PC-9 (cell line): ENCODE results near the gene SLC7A14. TPM values are rescaled to one million over a fixed set of nuclear protein-coding genes. Genes with fewer than 3 reads are reported as not detected.

Experiments
- BruUV-seq: library from RNA; stranded (reverse); fragments of 400-500 nt; replicated peaks from 2 replicates; lab custom pipeline; 2021; lab: Mats Ljungman, UMichigan
- CTCF ChIA-PET: fragments of 300-600 bp; sonication (Branson Sonifier 250); formaldehyde crosslinking; loops from one replicate; lab custom pipeline; 2022; ENCODE audit warnings: antibody characterized with exemption; lab: Charles Lee
- POLR2A ChIA-PET: fragments of 300-600 bp; sonication (Branson Sonifier 250); formaldehyde crosslinking; loops from one replicate; lab custom pipeline; 2022; ENCODE audit warnings: antibody characterized with exemption; ENCODE audit not compliant: unreplicated experiment; lab: Charles Lee
- DNase-seq, 2 experiments: peaks; one replicate each; pipeline versions ENCODE4 v3.0.0 to v3.0.0-alpha.2; 2015 to 2022; ENCODE audit warnings: mixed read lengths in 1 of 2
- H2AFZ ChIP-seq: fragments of 200-600 bp; sonication (generic); 2 replicates; pipeline ENCODE4 v1.8.1; 2017; ENCODE audit warnings: antibody characterized with exemption
- H3F3A ChIP-seq: fragments of 200-600 bp; sonication (generic); 2 replicates; pipeline ENCODE4 v1.8.1; 2017; ENCODE audit warnings: antibody characterized with exemption, mild to moderate bottlenecking, low read depth; ENCODE audit not compliant: insufficient read depth
- H3K27ac ChIP-seq: fragments of 200-600 bp; sonication (generic); 2 replicates; pipeline ENCODE4 v1.6.1; 2016; ENCODE audit warnings: mixed run types
- H3K27me3 ChIP-seq: fragments of 200-600 bp; sonication (generic); 2 replicates; pipeline ENCODE4 v1.6.1; 2016; ENCODE audit warnings: low read depth, mixed run types; ENCODE audit not compliant: insufficient read depth
- H3K36me3 ChIP-seq: fragments of 200-600 bp; sonication (generic); 2 replicates; pipeline ENCODE4 v1.6.1; 2016; ENCODE audit warnings: low read depth, mixed run types
- H3K4me1 ChIP-seq: fragments of 200-600 bp; sonication (generic); replicated peaks from 2 replicates; pipeline ENCODE4 v1.6.1; 2016; ENCODE audit warnings: mixed run types; ENCODE audit not compliant: insufficient read depth
- H3K4me2 ChIP-seq: fragments of 200-600 bp; sonication (generic); 2 replicates; pipeline ENCODE4 v1.6.1; 2017; ENCODE audit warnings: mixed run types
- H3K4me3 ChIP-seq: fragments of 200-600 bp; sonication (generic); 2 replicates; pipeline ENCODE4 v1.6.1; 2016; ENCODE audit warnings: mixed run types
- H3K79me2 ChIP-seq: fragments of 200-600 bp; sonication (generic); 2 replicates; pipeline ENCODE4 v1.6.1; 2017; ENCODE audit warnings: low read depth, mixed run types
- H3K9me2 ChIP-seq: fragments of 200-600 bp; sonication (generic); 2 replicates; pipeline ENCODE4 v1.8.1; 2017; ENCODE audit warnings: mild to moderate bottlenecking; ENCODE audit not compliant: insufficient read depth
- H3K9me3 ChIP-seq: fragments of 200-600 bp; sonication (generic); 2 replicates; pipeline ENCODE4 v1.8.1; 2016; ENCODE audit warnings: low read depth; ENCODE audit not compliant: insufficient read depth
- H4K20me1 ChIP-seq: fragments of 200-600 bp; sonication (generic); 2 replicates; pipeline ENCODE4 v1.8.1; 2017; ENCODE audit not compliant: insufficient read depth
- EZH2 ChIP-seq: fragments of 200-600 bp; sonication (generic); IDR thresholded peaks from 2 replicates; pipeline ENCODE4 v1.8.0; 2017; ENCODE audit warnings: antibody characterized with exemption, low read depth
- intact Hi-C: fragments of 100-400 bp; cut with micrococcal nuclease; formaldehyde crosslinking; loops from one replicate; pipeline ENCODE4 v1.10.0; 2022; ENCODE audit not compliant: unreplicated experiment
- total RNA-seq: library from RNA; stranded (reverse); gene quantifications from 2 replicates; pipeline ENCODE4 v1.2.3, GENCODE V29; 2021
- TF ChIP-seq, protein P1 (sequence below): fragments of 200-600 bp; sonication (generic); conservative IDR thresholded peaks from 2 replicates; pipeline ENCODE4 v1.6.1; 2017; ENCODE audit warnings: mixed run types, antibody characterized with exemption, mild to moderate bottlenecking, moderate library complexity

The SLC7A14 gene
- total RNA-seq, 1 experiment from 2014 or later = not detected

DNA sequence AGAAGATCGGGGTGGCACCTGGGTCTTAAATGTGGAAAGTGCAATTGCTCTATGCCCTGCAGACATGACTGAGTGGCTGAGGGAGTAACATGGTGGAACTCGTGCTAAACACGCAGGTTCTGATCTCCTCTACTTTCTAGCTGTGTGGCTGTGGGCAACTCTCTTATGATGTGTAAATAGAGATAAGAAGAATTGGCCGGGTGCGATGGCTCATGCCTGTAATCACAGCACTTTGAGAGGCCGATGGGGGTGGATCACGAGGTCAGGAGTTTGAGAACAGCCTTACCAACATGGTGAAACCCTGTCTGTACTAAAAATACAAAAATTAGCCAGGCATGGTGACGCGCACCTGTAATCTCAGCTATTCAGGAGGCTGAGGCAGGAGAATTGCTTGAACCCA lies 99.5 kb downstream of the SLC7A14 start:
- Histone ChIP-seq H3K4me3 (no peak overlapping the region), H3K27me3 (no peaks in the 10 kb centered on the region), H3F3A (peaks cover 15% of the 10 kb centered on the region; the same call in 1 of the 2 replicates), H3K4me2 (no peak overlapping the region), H3K9me3 (peaks cover 7% of the 10 kb centered on the region; the same call in 1 of the 2 replicates), H3K9me2 (no peaks in the 10 kb centered on the region), H3K4me1 (peaks cover 18% of the 10 kb centered on the region), H3K27ac (no peak overlapping the region), H3K36me3 (no peaks in the 10 kb centered on the region), H2AFZ (no peak overlapping the region), H4K20me1 (no peaks in the 10 kb centered on the region), H3K79me2 (no peaks in the 10 kb centered on the region)
- TF ChIP-seq EZH2 = no peak
- TF ChIP-seq, protein P1, sequence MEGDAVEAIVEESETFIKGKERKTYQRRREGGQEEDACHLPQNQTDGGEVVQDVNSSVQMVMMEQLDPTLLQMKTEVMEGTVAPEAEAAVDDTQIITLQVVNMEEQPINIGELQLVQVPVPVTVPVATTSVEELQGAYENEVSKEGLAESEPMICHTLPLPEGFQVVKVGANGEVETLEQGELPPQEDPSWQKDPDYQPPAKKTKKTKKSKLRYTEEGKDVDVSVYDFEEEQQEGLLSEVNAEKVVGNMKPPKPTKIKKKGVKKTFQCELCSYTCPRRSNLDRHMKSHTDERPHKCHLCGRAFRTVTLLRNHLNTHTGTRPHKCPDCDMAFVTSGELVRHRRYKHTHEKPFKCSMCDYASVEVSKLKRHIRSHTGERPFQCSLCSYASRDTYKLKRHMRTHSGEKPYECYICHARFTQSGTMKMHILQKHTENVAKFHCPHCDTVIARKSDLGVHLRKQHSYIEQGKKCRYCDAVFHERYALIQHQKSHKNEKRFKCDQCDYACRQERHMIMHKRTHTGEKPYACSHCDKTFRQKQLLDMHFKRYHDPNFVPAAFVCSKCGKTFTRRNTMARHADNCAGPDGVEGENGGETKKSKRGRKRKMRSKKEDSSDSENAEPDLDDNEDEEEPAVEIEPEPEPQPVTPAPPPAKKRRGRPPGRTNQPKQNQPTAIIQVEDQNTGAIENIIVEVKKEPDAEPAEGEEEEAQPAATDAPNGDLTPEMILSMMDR = no peak
- DNase-seq = no peak
- no TSS peak for BruUV-seq
- CTCF ChIA-PET = no interaction called here
- intact Hi-C loops = no loop called here
- POLR2A ChIA-PET = interaction anchor here (0.7 kb wide), 1 partner anchor 227 kb away, joined by 3 read pairs; no protein-coding TSS in a partner anchor

DNA sequence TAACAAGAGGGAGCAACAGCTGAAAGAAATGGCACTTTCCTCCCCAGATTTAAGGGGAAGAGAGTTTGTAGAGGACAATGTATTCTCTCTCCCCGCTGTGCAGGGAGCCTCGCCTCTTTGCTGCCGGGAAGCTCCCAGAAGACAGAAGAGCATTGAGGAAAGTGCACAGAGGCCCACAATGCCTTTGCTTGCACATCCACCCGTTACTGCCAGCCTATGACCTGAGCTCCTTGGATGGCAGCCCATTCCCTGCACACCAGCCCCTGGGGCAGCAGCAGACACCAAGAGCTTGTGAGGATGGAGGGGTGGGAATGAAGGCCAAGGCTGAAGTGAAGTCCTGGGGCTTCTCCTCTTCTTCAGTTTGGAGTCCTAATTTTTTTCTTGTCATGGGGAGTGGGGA lies 100.2 kb downstream of the SLC7A14 start:
- DNase-seq = no peak
- TF ChIP-seq, protein P1 = no peak
- TF ChIP-seq EZH2 = no peak
- Histone ChIP-seq H2AFZ (no peak overlapping the region), H4K20me1 (no peaks in the 10 kb centered on the region), H3K9me2 (no peaks in the 10 kb centered on the region), H3K4me1 (peaks cover 18% of the 10 kb centered on the region), H3K4me3 (no peak overlapping the region), H3K36me3 (no peaks in the 10 kb centered on the region), H3K27ac (no peak overlapping the region), H3F3A (peaks cover 15% of the 10 kb centered on the region; the same call in 1 of the 2 replicates), H3K4me2 (no peak overlapping the region), H3K27me3 (no peaks in the 10 kb centered on the region), H3K9me3 (peaks cover 7% of the 10 kb centered on the region; the same call in 1 of the 2 replicates), H3K79me2 (no peaks in the 10 kb centered on the region)
- ChIA-PET POLR2A (no interaction called here), CTCF (interaction anchor here (0.6 kb wide), 1 partner anchor 400 kb away, joined by 3 read pairs; no protein-coding TSS in a partner anchor)
- intact Hi-C loops = no loop called here
- BruUV-seq = no TSS peak

DNA sequence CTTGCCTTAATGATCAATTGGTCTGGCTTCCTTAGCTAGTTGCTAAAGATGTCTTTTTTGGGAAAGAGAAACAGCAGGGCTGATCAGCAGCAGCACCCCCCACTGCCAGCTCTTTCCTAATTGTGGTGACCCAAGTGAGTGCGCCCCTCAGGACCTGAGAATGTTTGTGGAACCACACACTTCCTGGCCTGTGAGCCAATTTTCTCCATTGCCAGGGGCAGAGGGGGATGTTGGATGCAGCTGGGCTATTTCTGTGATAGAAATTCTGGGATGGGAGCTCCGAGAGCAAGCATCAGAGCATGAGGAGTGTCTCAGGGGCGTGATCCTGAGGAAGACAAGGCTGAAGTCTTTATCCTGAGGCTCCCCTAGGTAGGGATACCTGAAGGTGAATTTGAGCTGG lies 100.6 kb downstream of the SLC7A14 start:
- ChIA-PET POLR2A (no interaction called here), CTCF (interaction anchor here (0.6 kb wide), 1 partner anchor 400 kb away, joined by 3 read pairs; no protein-coding TSS in a partner anchor)
- H3K9me3 ChIP-seq = peaks cover 7% of the 10 kb centered on the region; the same call in 1 of the 2 replicates
- no peak overlapping the region for H2AFZ ChIP-seq
- H3K9me2 ChIP-seq = no peaks in the 10 kb centered on the region
- H3K36me3 ChIP-seq = no peaks in the 10 kb centered on the region
- no peak for DNase-seq
- H3K79me2 ChIP-seq = no peaks in the 10 kb centered on the region
- no peak overlapping the region for H3K4me3 ChIP-seq
- H3K4me2 ChIP-seq = no peak overlapping the region
- intact Hi-C loops = no loop called here
- H3K4me1 ChIP-seq = peaks cover 18% of the 10 kb centered on the region
- no peaks in the 10 kb centered on the region for H4K20me1 ChIP-seq
- TF ChIP-seq, protein P1 = no peak
- no peak for TF ChIP-seq EZH2
- peaks cover 15% of the 10 kb centered on the region; the same call in 1 of the 2 replicates for H3F3A ChIP-seq
- no peaks in the 10 kb centered on the region for H3K27me3 ChIP-seq
- BruUV-seq = no TSS peak
- no peak overlapping the region for H3K27ac ChIP-seq
